HepG2 (cell line): ENCODE results near the gene SNAP91.

Experiments
- BORCS8-MEF2B ChIP-seq: sonication (generic); formaldehyde crosslinking; IDR thresholded peaks from 2 replicates; pipeline ENCODE4 v1.8.0; 2022; ENCODE audit warnings: mild to moderate bottlenecking, missing genetic modification reagents
- JUND ChIP-seq: sonication (generic); formaldehyde crosslinking; IDR thresholded peaks from 2 replicates; pipeline ENCODE4 v1.8.0; 2022; ENCODE audit warnings: mild to moderate bottlenecking, missing genetic modification reagents
- NCOR1 ChIP-seq: fragments of 200-600 bp; sonication (generic); IDR thresholded peaks from 2 replicates; pipeline ENCODE4 v1.7.0; 2017; ENCODE audit warnings: antibody characterized with exemption, low read length, borderline replicate concordance
- POLR2A ChIP-seq, 2 experiments: IDR thresholded peaks; 2 replicates each; pipeline ENCODE4 v1.6.1; 2011; ENCODE audit warnings: low read depth in 2 of 2, low read length in 2 of 2, mild to moderate bottlenecking in 1 of 2, moderate library complexity in 1 of 2; ENCODE audit not compliant: insufficient read depth in 1 of 2
- POLR2AphosphoS5 ChIP-seq: IDR thresholded peaks from 2 replicates; pipeline ENCODE4 v1.6.1; 2012; ENCODE audit warnings: low read depth, low read length
- SAFB2 ChIP-seq: sonication (generic); formaldehyde crosslinking; IDR thresholded peaks from 2 replicates; pipeline ENCODE4 v1.5.1; 2020; ENCODE audit warnings: missing genetic modification reagents, low read depth, mild to moderate bottlenecking, borderline replicate concordance
- SMAD3 ChIP-seq: sonication (generic); formaldehyde crosslinking; IDR thresholded peaks from 2 replicates; pipeline ENCODE4 v1.4.0; 2020; ENCODE audit warnings: missing genetic modification reagents
- SRF ChIP-seq: IDR thresholded peaks from 2 replicates; pipeline ENCODE4 v1.6.1; 2011; ENCODE audit warnings: mild to moderate bottlenecking, low read depth, low read length, moderate library complexity
- TAF1 ChIP-seq: sonication (generic); formaldehyde crosslinking; IDR thresholded peaks from 2 replicates; pipeline ENCODE4 v1.4.0; 2020; ENCODE audit warnings: missing genetic modification reagents
- ZKSCAN1 ChIP-seq: fragments of 150-350 bp; IDR thresholded peaks from 2 replicates; pipeline ENCODE4 v1.6.1; 2014; ENCODE audit warnings: low read length
- ZNF274 ChIP-seq: sonication (generic); formaldehyde crosslinking; IDR thresholded peaks from 2 replicates; pipeline ENCODE4 v1.5.1; 2020; ENCODE audit warnings: mild to moderate bottlenecking, missing genetic modification reagents
- ZNF331 ChIP-seq: sonication (generic); formaldehyde crosslinking; IDR thresholded peaks from 2 replicates; pipeline ENCODE4 v1.4.0; 2020; ENCODE audit warnings: missing genetic modification reagents
- ZNF768 ChIP-seq: sonication (generic); formaldehyde crosslinking; IDR thresholded peaks from 2 replicates; pipeline ENCODE4 v1.4.0; 2020; ENCODE audit warnings: missing genetic modification reagents

DNA sequence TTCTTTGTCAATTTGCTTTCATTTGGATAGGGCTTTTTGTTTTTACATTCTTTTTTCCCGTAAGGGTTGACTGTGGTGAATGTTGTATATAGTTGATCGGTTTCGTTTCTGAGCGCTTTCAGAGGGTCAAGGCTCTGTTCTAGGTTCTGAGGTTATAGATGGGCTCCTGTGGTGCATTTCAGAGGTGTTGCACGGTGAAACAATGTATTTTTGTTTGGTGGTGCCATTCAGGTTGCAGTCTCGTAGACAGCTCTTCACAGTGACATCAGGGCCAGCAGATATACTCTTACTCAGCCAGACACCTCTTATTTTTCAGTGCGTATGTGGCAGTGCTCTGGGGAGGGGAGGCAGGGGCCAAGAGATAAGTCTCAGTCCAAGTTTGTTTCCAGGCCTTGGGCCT lies 72.1 kb downstream of the SNAP91 start:
- TF ChIP-seq JUND (CRISPR knock-in tag) (no peak), POLR2AphosphoS5 (no peak), SRF (no peak), ZKSCAN1 (no peak), ZNF274 (CRISPR knock-in tag) (no peak), ZNF768 (CRISPR knock-in tag) (no peak), BORCS8-MEF2B (no peak), TAF1 (CRISPR knock-in tag) (no peak), POLR2A (IDR thresholded peaks at IDR 0.05; ENCODE audit: insufficient read depth in 1 of 2, low read depth in 2 of 2, low read length in 2 of 2) (no peak), ZNF331 (CRISPR knock-in tag) (no peak), SAFB2 (CRISPR knock-in tag) (no peak), NCOR1 (no peak), SMAD3 (CRISPR knock-in tag) (no peak)
